Fibroblast of the aortic adventitia (primary cell): ENCODE data around the gene AZIN2. TPM values are rescaled to one million over a fixed set of nuclear protein-coding genes. Genes with fewer than 3 reads are reported as not detected.
"Not testable (repeated sequence)": the region's sequence is repeated elsewhere in the genome, so short reads cannot be mapped to it uniquely, and the experiment has no call there.

Source experiments
- DNase-seq: peaks from one replicate; pipeline ENCODE4 v3.0.0-alpha.2; 2010; ENCODE audit warnings: low read depth
- H3K4me3 ChIP-seq: 2 replicates; pipeline ENCODE4 v1.5.1; 2011; ENCODE audit warnings: low read depth, mild to moderate bottlenecking, control low read depth, low read length, moderate library complexity
- CTCF ChIP-seq: IDR thresholded peaks from 2 replicates; pipeline ENCODE4 v1.5.1; 2011; ENCODE audit warnings: mild to moderate bottlenecking, low read length, control low read depth, inconsistent platforms; ENCODE audit not compliant: insufficient read depth
- total RNA-seq: library from RNA; depleted of rRNA; stranded (reverse); fragments of >200 nt; gene quantifications from 2 replicates; pipeline ENCODE4 v1.2.3, GENCODE V29; 2012; ENCODE audit warnings: low replicate concordance

The AZIN2 gene
- total RNA-seq, 1 donor: 3.9 TPM

GRCh38 chr1:33041026-33041425, 39.9 kb upstream of the AZIN2 start:
- no peak for TF ChIP-seq CTCF
- no peak for DNase-seq
- no peak overlapping the region for H3K4me3 ChIP-seq

GRCh38 chr1:33042831-33043230, 38.1 kb upstream of the AZIN2 start:
- TF ChIP-seq CTCF: no peak
- DNase-seq: no peak
- H3K4me3 ChIP-seq: no peak overlapping the region

- no peak overlapping the region for H3K4me3 ChIP-seq
- no peak for TF ChIP-seq CTCF
- no peak for DNase-seq
Measured at GRCh38 chr1:33043267-33044092, 37.5 kb upstream of the AZIN2 start.

- TF ChIP-seq CTCF: no peak
- no peak for DNase-seq
- no peak overlapping the region for H3K4me3 ChIP-seq
Measured at GRCh38 chr1:33045246-33045645, 35.7 kb upstream of the AZIN2 start.

GRCh38 chr1:33045814-33046213, 35.1 kb upstream of the AZIN2 start:
- DNase-seq: no peak

GRCh38 chr1:33046234-33046633, 34.7 kb upstream of the AZIN2 start:
- not testable (repeated sequence) for H3K4me3 ChIP-seq, DNase-seq

More at GRCh38 chr1:33045814-33046213, 35.1 kb upstream of the AZIN2 start:
- TF ChIP-seq CTCF: no peak
- no peak overlapping the region for H3K4me3 ChIP-seq

- TF ChIP-seq CTCF: no peak
Measured at GRCh38 chr1:33047290-33047689, 33.7 kb upstream of the AZIN2 start.

More at GRCh38 chr1:33047290-33047689, 33.7 kb upstream of the AZIN2 start:
- no peak overlapping the region for H3K4me3 ChIP-seq
- DNase-seq: no peak
